Astrocyte of the hippocampus (primary cell): ENCODE measurements around the gene SLC24A5.

Experiments used
- DNase-seq: peaks from one replicate; pipeline ENCODE4 v3.0.0; 2011; ENCODE audit warnings: low read depth, low spot score

SLC24A5 gene

DNA sequence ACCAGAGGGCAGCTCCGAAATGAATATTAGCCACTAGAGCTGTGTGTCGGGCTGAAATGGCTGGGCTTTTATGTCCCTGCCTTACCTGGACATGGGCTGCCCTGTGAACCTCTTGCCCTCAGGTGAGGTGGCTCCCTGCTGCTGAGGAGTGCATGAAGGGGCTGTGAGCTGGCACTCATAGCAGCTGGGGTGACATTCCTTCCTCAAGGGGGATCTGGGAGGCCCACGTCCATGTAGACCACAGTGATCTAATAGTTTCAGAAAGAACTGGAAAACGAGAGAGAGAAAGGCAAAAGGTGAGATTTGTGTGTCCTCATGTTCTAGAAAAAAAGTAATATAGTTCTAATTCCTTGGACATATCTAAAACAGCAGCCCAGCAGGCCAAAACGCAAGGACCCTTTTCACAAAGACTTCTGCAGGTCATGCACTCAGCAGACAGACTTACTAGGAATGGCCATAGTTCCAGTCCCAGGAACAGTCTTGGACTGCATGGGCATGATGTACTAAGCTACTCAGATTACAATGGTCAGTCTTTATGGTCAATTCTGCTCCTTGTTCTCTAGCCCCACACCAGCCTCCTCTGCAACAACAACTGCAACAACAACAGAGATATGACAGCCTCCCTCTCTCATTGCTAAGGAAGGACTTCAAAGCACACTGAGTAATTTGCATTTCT, 10.8 kb upstream of the SLC24A5 start:
- no peak for DNase-seq

GRCh38 chr15:48112242-48112641, 8.5 kb upstream of the SLC24A5 start:
- peak; percentile 49 for DNase-seq

- DNase-seq = no peak
Measured at GRCh38 chr15:48119277-48119676, 1.5 kb upstream of the SLC24A5 start.

GRCh38 chr15:48121849-48122248, 1.1 kb downstream of the SLC24A5 start:
- no peak for DNase-seq

GRCh38 chr15:48126667-48127355, 6.0 kb downstream of the SLC24A5 start:
- no peak for DNase-seq

DNA sequence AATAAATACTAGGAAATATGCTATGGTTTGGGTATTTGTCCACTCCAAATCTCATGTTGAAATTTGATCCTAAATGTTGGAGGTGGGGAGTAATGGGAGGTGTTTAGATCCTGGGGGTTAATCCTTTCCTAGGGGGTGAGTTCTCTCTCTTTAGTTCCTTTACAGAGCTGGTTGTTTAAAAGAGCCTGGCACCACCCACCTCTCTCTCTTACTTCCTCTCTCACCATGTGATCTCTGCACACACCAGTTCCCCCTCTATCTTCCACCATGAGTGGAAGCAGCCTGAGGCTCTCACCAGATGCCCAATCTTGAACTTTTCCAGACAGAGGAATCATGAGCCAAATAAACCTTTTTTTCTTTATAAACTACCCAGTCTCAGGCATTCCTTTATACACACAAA, 10.5 kb downstream of the SLC24A5 start:
- DNase-seq = no peak

DNA sequence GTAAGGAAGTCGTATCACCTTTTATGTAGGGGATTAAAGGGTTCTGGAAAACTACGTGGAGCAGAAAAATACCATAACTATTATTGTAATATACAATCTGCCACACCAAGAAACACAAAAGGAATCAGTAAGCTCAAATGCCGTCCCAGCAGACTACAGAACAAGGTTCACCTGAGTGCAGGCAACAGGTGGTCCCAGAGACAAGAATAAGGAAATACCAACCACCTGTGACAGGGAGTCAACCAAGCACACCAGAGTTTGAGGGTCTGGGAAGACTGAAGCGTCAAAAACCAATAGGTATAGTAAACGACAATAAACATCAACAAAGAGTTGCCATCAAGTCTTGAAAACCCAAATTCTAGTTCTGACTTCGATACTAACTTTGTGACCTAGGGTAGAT, 12.1 kb downstream of the SLC24A5 start:
- DNase-seq = no peak

- peak; percentile 3 for DNase-seq
Measured at GRCh38 chr15:48143856-48144255, 23.1 kb downstream of the SLC24A5 start.

DNA sequence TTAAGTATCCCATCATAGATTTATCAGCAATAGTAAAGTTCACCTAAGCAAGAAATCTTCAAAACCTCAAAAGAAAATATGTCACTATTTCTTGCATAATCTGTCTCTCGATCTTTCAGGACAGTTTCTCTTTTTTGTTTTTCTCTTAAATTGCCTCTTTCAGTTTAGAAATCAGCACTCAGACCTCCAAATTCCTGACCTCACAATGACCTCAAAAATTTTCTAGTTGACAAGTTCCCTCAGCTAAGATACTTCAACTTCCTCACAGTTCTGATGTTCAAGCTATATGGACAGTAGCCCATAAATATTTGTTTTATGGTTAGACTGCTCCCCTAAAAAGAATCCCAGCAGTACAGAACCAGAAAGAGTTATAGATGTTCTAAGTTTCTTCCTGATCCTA, 24.1 kb downstream of the SLC24A5 start:
- DNase-seq = peak; percentile 40

DNA sequence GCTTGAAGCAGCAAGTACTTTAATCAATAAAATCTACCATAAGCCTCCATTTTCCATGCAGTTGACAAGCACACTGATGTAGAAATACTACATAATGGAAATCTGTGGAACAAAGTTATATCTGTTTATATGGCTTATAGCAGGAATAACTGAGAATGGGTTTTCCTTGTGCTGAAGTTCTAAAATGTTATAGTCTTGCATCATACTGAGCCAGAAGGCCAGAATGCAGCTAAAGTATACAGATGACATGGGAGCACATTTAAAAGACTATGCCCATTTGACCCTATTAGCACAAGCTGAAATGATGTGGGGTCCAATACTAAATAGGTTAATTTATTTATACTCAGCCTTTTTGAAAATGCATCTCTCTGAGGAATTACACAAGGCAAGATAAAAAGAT, 25.1 kb downstream of the SLC24A5 start:
- no peak for DNase-seq

DNA sequence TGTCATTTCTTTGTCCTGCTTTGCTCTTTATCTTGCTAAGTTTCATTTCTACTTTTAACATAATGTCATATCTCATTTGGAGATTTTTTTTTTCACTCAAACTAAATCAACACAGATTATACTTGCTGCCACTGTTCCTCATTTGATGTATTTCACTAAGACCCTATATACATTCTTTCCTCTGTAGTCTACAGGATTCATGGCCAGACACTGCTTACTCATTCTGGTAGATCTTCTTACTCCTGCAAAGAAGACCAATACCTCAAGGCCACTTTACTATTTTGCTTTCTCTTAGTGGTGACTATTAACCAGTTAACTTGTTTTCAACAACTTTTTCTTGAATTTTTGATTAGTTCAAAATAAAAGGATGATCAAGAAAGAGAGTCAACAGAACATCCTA, 26.6 kb downstream of the SLC24A5 start:
- no peak for DNase-seq

- DNase-seq = peak; percentile 44
Measured at GRCh38 chr15:48149858-48150257, 29.1 kb downstream of the SLC24A5 start.

DNA sequence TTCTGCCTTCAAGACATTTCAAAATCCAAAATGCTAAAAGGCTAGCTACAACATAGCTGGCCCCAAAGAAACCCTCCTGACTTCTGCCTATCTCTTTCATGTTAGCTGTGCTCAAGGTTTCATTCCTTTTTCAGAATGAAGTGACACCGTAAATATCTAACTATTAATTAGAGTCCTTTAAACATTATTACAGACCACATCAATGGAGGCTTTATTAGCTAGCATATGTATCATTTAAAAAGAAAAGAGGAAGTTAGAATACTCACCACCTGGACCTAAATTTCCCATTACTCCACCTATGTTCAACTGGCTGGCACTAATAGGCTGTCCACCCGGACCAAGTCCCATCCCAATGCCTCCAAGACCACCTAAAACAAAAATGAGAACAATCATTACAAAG, 32.7 kb downstream of the SLC24A5 start:
- no peak for DNase-seq

DNA sequence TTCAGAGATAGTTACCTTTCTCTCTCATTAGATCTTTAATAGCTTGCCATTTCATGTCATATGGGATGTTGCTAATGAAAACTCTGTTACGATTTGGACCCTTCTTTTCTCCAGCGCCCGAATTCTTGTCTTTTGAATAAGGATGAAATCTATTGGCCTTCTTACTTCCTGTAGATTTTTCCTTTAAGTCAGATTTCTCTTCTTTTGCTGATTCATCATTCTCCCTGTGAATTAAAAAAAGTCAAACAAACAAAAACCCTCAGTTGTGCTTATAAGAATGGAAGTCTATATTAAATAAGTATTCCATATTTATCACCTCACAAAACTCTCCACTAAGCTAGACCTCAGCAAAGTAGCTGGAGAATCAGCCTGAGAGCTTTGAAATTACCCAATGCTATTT, 47.8 kb downstream of the SLC24A5 start:
- DNase-seq = no peak

DNA sequence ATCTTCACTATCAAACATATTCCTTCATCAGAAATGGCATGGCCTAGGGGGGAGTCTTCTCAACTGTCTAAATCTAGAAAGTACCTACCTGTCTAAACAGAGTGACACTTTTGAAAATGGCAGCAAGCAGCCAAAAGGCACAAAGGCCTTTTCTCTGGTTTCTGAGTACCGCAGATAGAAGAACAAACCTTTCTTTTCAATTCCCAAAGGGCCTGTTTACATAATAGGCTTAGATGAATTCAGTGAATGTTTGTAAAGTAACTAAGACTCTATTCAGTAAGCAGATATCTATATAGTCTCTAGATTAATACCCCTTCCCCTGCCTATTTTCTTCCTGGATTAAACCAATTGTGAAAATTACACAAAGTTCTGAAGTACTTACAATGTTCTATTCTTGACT, 50.2 kb downstream of the SLC24A5 start:
- DNase-seq = no peak

GRCh38 chr15:48175126-48175525, 54.3 kb downstream of the SLC24A5 start:
- no peak for DNase-seq

DNA sequence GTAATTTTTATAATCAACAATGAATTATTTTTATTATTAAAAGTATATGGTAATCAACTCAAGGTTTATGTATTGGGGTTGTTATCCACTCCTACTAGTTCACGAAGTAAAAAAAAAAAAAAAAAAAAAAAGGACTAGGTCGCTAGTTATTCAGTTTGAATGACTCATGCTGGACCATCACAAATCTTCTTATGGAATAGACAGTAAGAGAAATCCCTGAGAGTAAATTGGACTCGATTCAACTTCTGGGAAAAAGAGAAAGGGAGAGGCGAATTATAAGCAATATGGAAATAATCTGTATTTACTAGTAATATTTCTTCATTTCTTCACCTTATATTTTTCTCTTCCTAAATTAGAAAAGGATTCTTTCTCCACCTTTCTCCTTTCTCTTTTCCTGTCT, 55.3 kb downstream of the SLC24A5 start:
- DNase-seq = no peak

GRCh38 chr15:48176957-48177356, 56.2 kb downstream of the SLC24A5 start:
- DNase-seq = peak; percentile 2

DNA sequence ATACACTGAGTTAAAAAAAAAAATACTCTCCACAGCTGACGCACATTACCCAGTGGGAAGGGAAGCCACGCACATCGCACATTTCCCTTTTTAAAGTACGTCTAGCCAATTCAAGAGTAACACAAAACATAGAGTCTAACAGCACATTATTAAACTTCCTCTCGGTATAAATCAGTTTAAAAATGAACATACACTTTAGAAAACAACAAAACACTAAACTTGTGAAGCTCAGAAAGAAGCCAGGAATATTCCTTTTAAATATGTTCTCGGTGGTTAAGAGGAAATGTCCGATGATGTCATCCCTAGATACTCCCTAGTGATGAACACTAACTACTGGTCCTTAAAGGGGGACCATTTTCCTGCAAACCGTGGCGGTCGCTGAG, 56.6 kb downstream of the SLC24A5 start:
- peak; percentile 75 for DNase-seq

GRCh38 chr15:48177766-48178647, 57.2 kb downstream of the SLC24A5 start, which contains the start of gene MYEF2:
Gene MYEF2, minus strand, starts transcription at chr15:48178295. Its CDS starts 58 bp downstream, at chr15:48178237.
- peak; percentile 91 for DNase-seq

- DNase-seq = no peak
Measured at GRCh38 chr15:48178648-48178931, 57.8 kb downstream of the SLC24A5 start.

GRCh38 chr15:48182749-48183148, 62.0 kb downstream of the SLC24A5 start:
- no peak for DNase-seq

- DNase-seq = no peak
Measured at GRCh38 chr15:48185529-48185928, 64.7 kb downstream of the SLC24A5 start.
